SK-N-SH (cell line): ENCODE measurements around the gene CGB7.

ENCODE experiments used
- CHD2 ChIP-seq: fragments of 150-350 bp; IDR thresholded peaks from 2 replicates; pipeline ENCODE4 v1.6.1; 2018; ENCODE audit warnings: low read length; ENCODE audit not compliant: partially characterized antibody
- CTCF ChIP-seq: fragments of 200-600 bp; sonication (generic); IDR thresholded peaks from 2 replicates; pipeline ENCODE4 v1.6.1; 2017; ENCODE audit warnings: antibody characterized with exemption, mild to moderate bottlenecking, moderate library complexity
- EP300 ChIP-seq, 2 experiments: IDR thresholded peaks; 2 replicates each; pipeline versions ENCODE4 v1.4.0 to v1.6.1; 2012; ENCODE audit warnings: borderline replicate concordance in 1 of 2, low read depth in 1 of 2, low read length in 1 of 2
- EZH2phosphoT487 ChIP-seq: fragments of 200-600 bp; sonication (generic); IDR thresholded peaks from 2 replicates; pipeline ENCODE4 v1.6.1; 2017; ENCODE audit warnings: low read depth, mixed run types, mild to moderate bottlenecking, antibody characterized with exemption, moderate library complexity, borderline replicate concordance
- FOXJ3 ChIP-seq: sonication (generic); formaldehyde crosslinking; IDR thresholded peaks from 2 replicates; pipeline ENCODE4 v1.5.1; 2020; ENCODE audit warnings: mild to moderate bottlenecking, missing genetic modification reagents
- MEF2A ChIP-seq: IDR thresholded peaks from 2 replicates; pipeline ENCODE4 v1.4.0; 2012; ENCODE audit warnings: low read depth, borderline replicate concordance
- PBX3 ChIP-seq: IDR thresholded peaks from 2 replicates; pipeline ENCODE4; 2012
- POLR2AphosphoS5 ChIP-seq: IDR thresholded peaks from 2 replicates; pipeline ENCODE4 v1.6.1; 2012; ENCODE audit warnings: low read depth, low read length
- SMC3 ChIP-seq: IDR thresholded peaks from 2 replicates; pipeline ENCODE4 v1.6.1; 2012; ENCODE audit warnings: low read depth, low read length, improper control_type of control experiment
- TAF1 ChIP-seq: IDR thresholded peaks from 2 replicates; pipeline ENCODE4 v1.6.1; 2012; ENCODE audit warnings: low read depth, mild to moderate bottlenecking, low read length, moderate library complexity, borderline replicate concordance
- TF ChIP-seq, protein P1 (sequence below): IDR thresholded peaks from 2 replicates; pipeline ENCODE4 v1.4.0; 2012; ENCODE audit warnings: low read depth

- TF ChIP-seq FOXJ3 (CRISPR knock-in tag) (no peak), CTCF (no peak), EP300 (IDR thresholded peaks at IDR 0.05; ENCODE audit: borderline replicate concordance in 1 of 2, low read depth in 1 of 2, low read length in 1 of 2) (no peak), PBX3 (no peak), SMC3 (no peak), TAF1 (no peak), EZH2phosphoT487 (no peak), POLR2AphosphoS5 (no peak), MEF2A (no peak), CHD2 (no peak)
- TF ChIP-seq, protein P1, sequence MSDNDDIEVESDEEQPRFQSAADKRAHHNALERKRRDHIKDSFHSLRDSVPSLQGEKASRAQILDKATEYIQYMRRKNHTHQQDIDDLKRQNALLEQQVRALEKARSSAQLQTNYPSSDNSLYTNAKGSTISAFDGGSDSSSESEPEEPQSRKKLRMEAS, result no peak
These were observed 3.9 kb upstream of the CGB7 start for GRCh38 chr19:49061445-49061844.
